Thyroid gland (tissue), 4 donors: ENCODE data around the gene SLC18A2. TPM values are rescaled to one million over a fixed set of nuclear protein-coding genes. Genes with fewer than 3 reads are reported as not detected.
"Not testable (repeated sequence)": the region's sequence is repeated elsewhere in the genome, so short reads cannot be mapped to it uniquely, and the experiment has no call there.

ENCODE experiments used
- DNase-seq, 2 donors: peaks; one replicate each; pipeline ENCODE4 v3.0.0-alpha.2; 2019
- H3K27ac ChIP-seq, 3 donors: fragments of 200-600 bp; sonication (generic); 1 replicate in 2 of 3; 2 replicates in 1 of 3; pipeline ENCODE4 v1.5.1; 2016 to 2019; ENCODE audit warnings: mild to moderate bottlenecking in 1 of 3, moderate library complexity in 1 of 3
- H3K27me3 ChIP-seq: fragments of 200-600 bp; sonication (generic); one replicate; pipeline ENCODE4 v1.5.1; 2019
- H3K36me3 ChIP-seq, 2 donors: fragments of 200-600 bp; sonication (generic); one replicate each; pipeline ENCODE4 v1.5.1; 2016 to 2019
- H3K4me1 ChIP-seq, 2 donors: fragments of 200-600 bp; sonication (generic); one replicate each; pipeline ENCODE4 v1.5.1; 2017 to 2019
- H3K4me3 ChIP-seq, 3 donors: fragments of 200-600 bp; sonication (generic); replicated peaks in 1 of 3; 1 replicate in 2 of 3; 2 replicates in 1 of 3; pipeline ENCODE4 v1.5.1; 2016; ENCODE audit warnings: mild to moderate bottlenecking in 1 of 3
- H3K9me3 ChIP-seq: fragments of 200-600 bp; sonication (generic); one replicate; pipeline ENCODE4 v1.5.1; 2017
- POLR2A ChIP-seq, 2 donors: fragments of 450-650 bp; IDR thresholded peaks; one replicate each; pipeline ENCODE4 v1.6.1; 2017; ENCODE audit warnings: antibody characterized with exemption in 2 of 2, mild to moderate bottlenecking in 2 of 2, moderate library complexity in 1 of 2
- WGBS, 2 donors: methylation state at CpG; one replicate each; pipeline ENCODE4 v1.1.5; 2017; 5-methylcytosine and 5-hydroxymethylcytosine counted together
- intact Hi-C: fragments of 100-400 bp; cut with DNase I; formaldehyde crosslinking; loops from one replicate; pipeline ENCODE4 v1.15.1; 2023
- total RNA-seq, 4 donors: library from RNA; depleted of rRNA; stranded (reverse); fragments of >200 nt; gene quantifications; one replicate each; pipeline ENCODE4 v1.2.3, GENCODE V29; 2016
- TF ChIP-seq, protein P1 (sequence below), 6 experiments: fragments of 200-600 bp in 3 of 6; fragments of 450-650 bp in 3 of 6; sonication (generic) in 3 of 6; IDR thresholded peaks; one replicate each; pipeline ENCODE4 v1.5.1; 2016 to 2019; ENCODE audit warnings: antibody characterized with exemption in 6 of 6, mild to moderate bottlenecking in 2 of 6, inconsistent platforms in 1 of 6, moderate library complexity in 1 of 6

Gene SLC18A2
- total RNA-seq, 4 donors from 2014 or later, result 0.13 TPM; not detected in 3

DNA sequence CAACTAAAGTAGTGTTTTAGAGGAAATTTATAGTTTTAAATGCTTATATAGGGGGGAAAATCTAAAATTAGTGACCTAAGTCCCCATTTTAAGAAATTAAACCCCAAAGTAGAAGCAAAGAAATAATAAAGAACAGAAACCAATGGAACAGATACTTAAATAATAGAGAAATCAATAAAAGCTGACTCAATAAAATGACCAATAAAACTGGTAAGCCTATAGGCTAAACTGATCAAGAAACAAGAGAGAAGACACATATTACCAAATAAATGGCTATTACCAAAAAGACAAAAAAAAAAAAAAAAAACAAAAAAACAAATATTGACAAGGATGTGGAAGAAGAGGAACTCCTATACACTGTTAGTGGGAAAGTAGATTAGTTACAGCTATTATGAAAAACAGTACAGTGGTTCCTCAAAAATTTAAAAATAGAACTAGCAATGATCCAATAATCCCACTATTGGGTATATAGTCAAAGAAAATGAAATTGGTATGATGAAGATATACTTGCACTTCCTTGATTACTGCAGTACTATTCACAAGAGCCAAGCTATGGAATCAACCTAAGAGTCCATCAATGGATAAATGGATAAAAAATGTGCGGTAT, 53.2 kb downstream of the SLC18A2 start:
- H3K27ac ChIP-seq, result no peak overlapping the region
- H3K36me3 ChIP-seq, result no peaks in the 10 kb centered on the region
- intact Hi-C loops, result no loop called here
- H3K4me1 ChIP-seq, result no peaks in the 10 kb centered on the region
- 94 to 98% methylated on average over 1 of the region's 1 CpG for WGBS, 2 donors
- no peak for DNase-seq
- no peak for TF ChIP-seq POLR2A (IDR thresholded peaks at IDR 0.05)
- TF ChIP-seq, protein P1, sequence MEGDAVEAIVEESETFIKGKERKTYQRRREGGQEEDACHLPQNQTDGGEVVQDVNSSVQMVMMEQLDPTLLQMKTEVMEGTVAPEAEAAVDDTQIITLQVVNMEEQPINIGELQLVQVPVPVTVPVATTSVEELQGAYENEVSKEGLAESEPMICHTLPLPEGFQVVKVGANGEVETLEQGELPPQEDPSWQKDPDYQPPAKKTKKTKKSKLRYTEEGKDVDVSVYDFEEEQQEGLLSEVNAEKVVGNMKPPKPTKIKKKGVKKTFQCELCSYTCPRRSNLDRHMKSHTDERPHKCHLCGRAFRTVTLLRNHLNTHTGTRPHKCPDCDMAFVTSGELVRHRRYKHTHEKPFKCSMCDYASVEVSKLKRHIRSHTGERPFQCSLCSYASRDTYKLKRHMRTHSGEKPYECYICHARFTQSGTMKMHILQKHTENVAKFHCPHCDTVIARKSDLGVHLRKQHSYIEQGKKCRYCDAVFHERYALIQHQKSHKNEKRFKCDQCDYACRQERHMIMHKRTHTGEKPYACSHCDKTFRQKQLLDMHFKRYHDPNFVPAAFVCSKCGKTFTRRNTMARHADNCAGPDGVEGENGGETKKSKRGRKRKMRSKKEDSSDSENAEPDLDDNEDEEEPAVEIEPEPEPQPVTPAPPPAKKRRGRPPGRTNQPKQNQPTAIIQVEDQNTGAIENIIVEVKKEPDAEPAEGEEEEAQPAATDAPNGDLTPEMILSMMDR (IDR thresholded peaks at IDR 0.05), result no peak
- H3K9me3 ChIP-seq, result no peaks in the 10 kb centered on the region
- no peak overlapping the region for H3K4me3 ChIP-seq
- H3K27me3 ChIP-seq, result no peaks in the 10 kb centered on the region

DNA sequence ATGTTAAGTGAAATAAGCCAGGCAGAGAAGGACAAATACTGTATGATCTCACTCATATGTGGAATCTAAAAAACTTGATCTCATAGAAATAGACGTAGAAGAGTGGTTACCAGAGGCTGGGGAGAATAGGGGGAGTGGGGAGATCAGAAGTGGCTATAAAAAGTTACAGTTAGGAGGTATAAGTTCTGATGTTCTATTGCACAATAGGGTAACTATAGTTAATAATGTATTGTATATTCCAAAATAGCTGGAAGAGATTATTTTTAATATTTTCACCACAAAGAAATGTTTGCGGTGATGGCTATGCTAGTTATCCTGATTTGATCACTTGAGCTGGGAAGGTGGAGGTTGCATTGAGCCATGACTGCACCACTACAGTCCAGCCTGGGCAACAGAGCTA, 53.8 kb downstream of the SLC18A2 start:
- Histone ChIP-seq H3K4me3 (no peak overlapping the region), H3K27me3 (no peaks in the 10 kb centered on the region), H3K9me3 (no peaks in the 10 kb centered on the region), H3K27ac (no peak overlapping the region), H3K36me3 (no peaks in the 10 kb centered on the region), H3K4me1 (no peaks in the 10 kb centered on the region)
- no peak for TF ChIP-seq POLR2A (IDR thresholded peaks at IDR 0.05)
- TF ChIP-seq, protein P1 (IDR thresholded peaks at IDR 0.05), result no peak
- intact Hi-C loops, result no loop called here
- 98% methylated on average over 2 of the region's 2 CpGs for WGBS, 2 donors
- DNase-seq, result no peak

DNA sequence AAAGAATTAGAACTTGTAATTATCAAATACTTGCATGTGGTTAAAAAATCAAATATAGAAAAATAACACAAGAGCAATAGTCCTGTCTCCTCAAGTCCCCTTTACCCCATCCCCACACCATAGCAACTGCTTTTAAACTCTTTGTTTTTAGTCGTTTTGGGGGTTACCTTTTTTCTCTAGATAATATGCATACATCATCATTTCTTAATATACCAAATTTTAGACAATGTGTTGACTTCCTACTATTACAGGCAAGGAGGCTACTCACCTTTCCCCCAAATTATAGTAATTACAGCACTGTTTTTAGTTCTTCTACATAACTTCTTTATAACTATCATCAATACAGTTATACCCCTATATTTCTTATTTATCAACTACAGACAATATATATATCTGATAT, 57.3 kb downstream of the SLC18A2 start:
- H3K4me1 ChIP-seq, result no peaks in the 10 kb centered on the region
- intact Hi-C loops, result no loop called here
- H3K27me3 ChIP-seq, result no peaks in the 10 kb centered on the region
- 82 to 91% methylated on average over 1 of the region's 1 CpG for WGBS, 2 donors
- H3K36me3 ChIP-seq, result no peaks in the 10 kb centered on the region
- no peak for DNase-seq
- H3K9me3 ChIP-seq, result no peaks in the 10 kb centered on the region
- H3K27ac ChIP-seq, result no peak overlapping the region
- TF ChIP-seq POLR2A (IDR thresholded peaks at IDR 0.05), result no peak
- TF ChIP-seq, protein P1 (IDR thresholded peaks at IDR 0.05), result no peak
- H3K4me3 ChIP-seq, result no peak overlapping the region

DNA sequence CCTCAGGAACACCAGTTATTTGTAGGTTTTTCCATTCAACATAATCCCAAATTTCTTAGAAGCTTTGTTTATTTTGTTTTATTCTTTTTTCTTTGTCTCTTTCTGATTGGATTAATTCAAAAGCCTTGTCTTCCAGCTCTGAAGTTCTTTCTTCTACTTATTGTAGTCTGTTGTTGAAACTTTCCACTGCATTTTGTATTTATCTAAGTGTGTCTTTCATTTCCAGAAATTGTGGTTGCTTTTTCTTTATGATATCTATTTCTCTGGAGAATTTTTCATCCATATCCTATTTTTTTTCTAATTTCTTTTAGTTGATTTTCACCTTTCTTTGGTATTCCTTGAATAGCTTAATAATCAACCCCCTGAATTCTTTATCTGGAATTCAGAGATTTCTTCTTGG, 58.5 kb downstream of the SLC18A2 start:
- intact Hi-C loops, result no loop called here
- no peaks in the 10 kb centered on the region for H3K4me1 ChIP-seq
- no peaks in the 10 kb centered on the region for H3K9me3 ChIP-seq
- no peaks in the 10 kb centered on the region for H3K27me3 ChIP-seq
- no peak overlapping the region for H3K4me3 ChIP-seq
- no peak for DNase-seq
- TF ChIP-seq POLR2A (IDR thresholded peaks at IDR 0.05), result no peak
- TF ChIP-seq, protein P1 (IDR thresholded peaks at IDR 0.05), result no peak
- no peak overlapping the region for H3K27ac ChIP-seq
- no peaks in the 10 kb centered on the region for H3K36me3 ChIP-seq

DNA sequence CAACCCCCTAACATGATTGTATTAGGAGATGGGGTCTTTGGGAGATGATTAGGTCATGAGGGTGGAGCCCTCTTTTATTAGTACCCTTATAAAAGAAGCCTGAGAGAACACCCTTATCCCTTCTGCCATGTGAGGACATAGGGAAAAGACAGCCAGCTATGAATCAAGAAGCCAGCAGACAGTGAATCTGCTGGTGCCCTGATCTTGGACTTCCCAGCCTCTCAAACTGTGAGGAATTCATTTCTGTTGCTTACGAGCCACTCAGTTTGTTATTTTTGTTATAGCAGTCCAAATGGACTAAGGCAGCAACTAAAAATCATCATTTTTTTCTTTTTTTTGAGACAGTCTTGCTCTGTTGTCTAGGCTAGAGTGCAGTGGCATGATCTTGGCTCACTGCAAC, 59.8 kb downstream of the SLC18A2 start:
- intact Hi-C loops, result no loop called here

DNA sequence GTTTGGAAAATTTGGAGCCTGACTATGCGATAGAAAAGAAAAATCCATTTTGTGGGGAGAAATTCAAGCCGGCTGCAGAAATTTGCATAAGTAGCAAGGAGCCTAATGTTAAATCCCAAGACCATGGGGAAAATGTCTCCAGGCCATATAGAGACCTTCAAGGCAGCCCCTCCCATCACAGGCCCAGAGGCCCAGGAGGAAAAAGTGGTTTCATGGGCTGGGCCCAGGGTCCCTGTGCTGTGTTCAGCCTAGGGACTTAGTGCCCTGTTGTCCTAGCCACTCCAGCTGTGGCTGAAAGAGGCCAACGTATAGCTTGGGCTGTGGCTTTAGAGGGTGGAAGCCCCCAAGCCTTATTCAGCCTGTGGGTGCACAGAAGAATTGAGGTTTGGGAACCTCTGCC, 62.5 kb downstream of the SLC18A2 start:
- H3K36me3 ChIP-seq, DNase-seq, intact Hi-C loops, H3K4me3 ChIP-seq, H3K27ac ChIP-seq, H3K27me3 ChIP-seq, H3K9me3 ChIP-seq, H3K4me1 ChIP-seq: not testable (repeated sequence)
- 97% methylated on average over 3 of the region's 3 CpGs for WGBS, 2 donors

More for the DNA sequence above, 59.8 kb downstream of the SLC18A2 start:
- TF ChIP-seq, protein P1 (IDR thresholded peaks at IDR 0.05), result no peak
- no peak for TF ChIP-seq POLR2A (IDR thresholded peaks at IDR 0.05)
- Histone ChIP-seq H3K4me3 (no peak overlapping the region), H3K9me3 (no peaks in the 10 kb centered on the region), H3K4me1 (no peaks in the 10 kb centered on the region), H3K27ac (no peak overlapping the region), H3K36me3 (no peaks in the 10 kb centered on the region), H3K27me3 (no peaks in the 10 kb centered on the region)
- WGBS, 2 donors, result 97 to 100% methylated on average over 1 of the region's 1 CpG
- DNase-seq, result no peak
